SKM-1 (cell line): ENCODE measurements around the gene MIEF1.
"Not testable (repeated sequence)": the region's sequence is repeated elsewhere in the genome, so short reads cannot be mapped to it uniquely, and the experiment has no call there.

Experiments used
- DNase-seq: peaks from one replicate; lab custom pipeline; 2025; ENCODE audit not compliant: unreplicated experiment; lab: John Stamatoyannopoulos, UW

The MIEF1 gene

DNA sequence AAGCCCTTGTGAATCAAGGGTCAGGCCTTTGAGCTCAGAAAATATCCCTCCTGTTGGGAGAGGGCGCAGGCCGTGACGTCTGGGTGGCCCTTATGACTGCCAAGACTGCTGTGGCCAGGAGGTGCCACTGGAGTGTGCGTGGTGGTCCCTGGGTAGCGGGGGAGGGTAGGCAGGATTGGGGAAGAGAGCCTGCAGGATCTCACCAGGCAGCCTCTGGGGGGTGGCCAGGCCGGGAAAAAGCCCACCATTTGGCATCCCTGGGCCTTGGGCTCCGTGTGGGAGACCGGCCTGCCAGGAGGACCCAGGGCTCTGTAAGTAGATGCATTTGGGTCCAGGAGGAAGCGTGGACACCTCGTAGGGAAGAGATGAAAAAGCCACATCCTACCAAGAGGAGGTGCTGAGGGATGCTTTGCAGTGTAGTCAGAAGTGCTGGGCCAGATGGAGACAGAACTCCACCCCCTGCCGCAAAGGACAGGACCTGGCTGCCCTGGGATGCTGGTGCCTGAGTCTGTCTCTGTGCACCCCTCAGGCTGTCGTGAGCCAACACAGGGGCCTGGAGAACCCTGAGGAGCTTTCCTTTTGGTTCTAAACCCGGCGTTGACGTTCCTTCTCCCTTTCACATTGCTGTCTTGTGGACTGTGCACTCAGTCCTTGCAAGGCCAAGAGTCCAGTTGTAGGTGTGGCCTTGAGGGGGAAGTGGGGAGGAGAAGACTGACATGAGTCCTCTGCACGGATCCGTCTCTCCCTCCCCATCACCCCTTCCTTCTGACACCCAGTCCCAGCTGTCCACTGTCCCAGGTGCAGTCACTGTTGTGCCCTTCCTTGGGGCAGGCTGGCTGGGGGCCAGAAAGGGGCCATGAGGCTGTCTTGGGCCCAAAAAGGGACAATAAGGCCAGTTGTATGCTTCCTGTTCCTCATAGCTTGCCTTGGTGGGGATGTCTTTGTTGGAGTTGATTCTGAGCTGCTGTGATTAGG lies 12.7 kb upstream of the MIEF1 start:
- DNase-seq: no peak

DNA sequence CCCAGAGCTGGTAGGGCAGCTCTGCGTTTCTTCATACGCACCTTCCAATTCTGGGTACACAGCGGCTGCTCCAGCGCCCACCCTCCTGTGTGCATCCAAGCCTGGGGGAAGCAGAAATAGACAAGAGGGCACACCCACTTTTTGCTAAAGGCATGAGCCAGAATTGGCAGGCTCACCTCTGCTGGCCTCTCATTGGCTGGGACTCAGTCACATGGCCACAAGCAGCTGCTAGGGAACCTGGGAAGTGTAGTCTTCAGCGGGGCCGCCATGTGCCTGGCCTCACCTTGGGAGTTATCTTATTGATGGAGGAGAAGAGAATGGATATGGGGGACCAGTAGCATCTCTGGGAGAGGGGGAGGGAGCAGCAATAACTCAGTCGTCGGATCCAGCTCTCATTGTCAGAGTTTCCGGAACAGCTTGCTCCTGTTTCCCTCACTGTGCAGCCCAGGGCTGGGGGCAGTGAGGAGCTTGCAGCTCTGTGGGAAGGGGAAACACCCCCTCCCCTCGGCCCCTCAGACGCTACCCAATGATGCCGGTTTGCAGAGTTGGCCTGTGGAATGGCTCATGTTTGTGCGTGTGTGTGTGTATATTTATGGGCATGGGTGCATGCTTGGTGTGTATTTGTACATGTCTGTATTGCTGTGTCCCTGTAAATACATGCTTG lies 11.8 kb upstream of the MIEF1 start:
- peak; percentile 82 for DNase-seq

DNA sequence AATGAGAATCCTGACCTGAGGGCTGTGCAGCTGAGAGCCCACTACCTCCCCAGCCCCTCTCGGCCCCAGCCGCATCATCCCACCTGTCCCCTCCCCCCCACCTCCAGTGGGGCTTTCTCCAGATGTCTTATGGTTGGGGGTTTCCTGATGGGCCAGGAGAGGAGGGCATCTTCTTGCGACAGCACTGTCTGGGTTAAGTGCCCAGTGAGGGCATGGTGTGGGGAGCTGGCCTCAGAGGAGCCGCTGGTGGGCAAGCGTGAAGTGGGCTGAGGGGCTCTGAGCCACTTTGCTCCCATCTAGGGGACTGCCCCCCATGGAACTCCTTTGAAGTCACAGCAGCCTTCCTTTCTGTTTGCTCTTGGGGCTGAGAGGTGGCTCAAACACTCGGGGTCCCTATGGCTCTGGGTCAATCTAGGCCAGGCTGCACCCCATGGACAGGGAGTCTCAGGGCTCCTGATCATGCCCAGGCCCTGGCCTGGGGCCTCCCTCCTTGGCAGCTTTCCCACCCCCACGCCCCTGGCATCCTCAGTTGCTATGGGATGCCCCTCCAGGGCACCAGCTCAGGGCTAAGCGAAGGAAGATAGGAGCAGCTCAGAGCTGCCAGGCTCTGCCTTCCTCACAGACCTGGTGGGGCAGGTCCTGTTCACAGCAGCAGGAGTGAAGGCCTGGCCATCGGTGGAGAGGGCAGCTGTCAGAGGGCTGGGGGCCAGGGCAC lies 11.0 kb upstream of the MIEF1 start:
- DNase-seq: no peak

GRCh38 chr22:39491696-39492095 lies 10.4 kb upstream of the MIEF1 start:
- no peak for DNase-seq

DNA sequence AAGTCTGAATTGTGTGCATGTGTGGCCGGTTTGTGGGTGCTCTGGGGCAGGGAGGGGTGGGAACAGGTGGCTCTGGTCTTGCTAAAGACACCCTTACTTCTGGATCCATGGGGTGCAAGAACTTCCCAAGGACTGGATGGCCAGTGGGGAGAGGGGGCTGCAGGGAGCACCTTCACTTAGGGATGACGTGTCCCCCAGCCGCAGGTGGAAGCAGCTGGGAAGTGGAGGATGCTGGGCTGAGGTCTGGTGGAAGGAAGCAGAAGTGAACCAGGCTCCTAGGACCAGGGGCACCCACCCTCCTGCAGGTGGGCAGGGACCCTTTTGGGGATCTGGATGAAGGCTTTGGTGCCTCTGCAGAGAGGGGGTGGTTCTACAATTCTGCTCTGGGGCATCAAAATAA lies 9.9 kb upstream of the MIEF1 start:
- no peak for DNase-seq

DNA sequence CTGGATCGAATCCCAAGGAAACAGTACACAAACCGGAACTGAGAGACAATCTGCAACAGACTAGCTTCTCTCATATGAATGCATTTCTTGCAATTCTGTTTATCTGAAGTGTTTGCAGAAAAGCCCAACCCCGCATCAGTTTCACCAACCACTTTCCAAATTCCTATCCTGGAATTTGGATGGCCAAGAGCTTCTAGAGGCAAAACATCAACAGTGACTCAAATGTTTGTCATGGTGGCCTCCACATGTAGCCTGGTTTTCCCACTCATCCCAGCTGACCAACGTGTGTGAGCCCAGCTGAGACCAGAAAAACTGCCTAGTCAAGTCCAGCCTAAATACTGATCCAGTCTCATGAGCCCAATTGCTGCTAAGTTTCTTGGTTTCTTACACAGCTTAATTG lies 8.3 kb upstream of the MIEF1 start:
- DNase-seq: no peak

GRCh38 chr22:39494471-39495120 lies 7.5 kb upstream of the MIEF1 start:
- DNase-seq: no peak

DNA sequence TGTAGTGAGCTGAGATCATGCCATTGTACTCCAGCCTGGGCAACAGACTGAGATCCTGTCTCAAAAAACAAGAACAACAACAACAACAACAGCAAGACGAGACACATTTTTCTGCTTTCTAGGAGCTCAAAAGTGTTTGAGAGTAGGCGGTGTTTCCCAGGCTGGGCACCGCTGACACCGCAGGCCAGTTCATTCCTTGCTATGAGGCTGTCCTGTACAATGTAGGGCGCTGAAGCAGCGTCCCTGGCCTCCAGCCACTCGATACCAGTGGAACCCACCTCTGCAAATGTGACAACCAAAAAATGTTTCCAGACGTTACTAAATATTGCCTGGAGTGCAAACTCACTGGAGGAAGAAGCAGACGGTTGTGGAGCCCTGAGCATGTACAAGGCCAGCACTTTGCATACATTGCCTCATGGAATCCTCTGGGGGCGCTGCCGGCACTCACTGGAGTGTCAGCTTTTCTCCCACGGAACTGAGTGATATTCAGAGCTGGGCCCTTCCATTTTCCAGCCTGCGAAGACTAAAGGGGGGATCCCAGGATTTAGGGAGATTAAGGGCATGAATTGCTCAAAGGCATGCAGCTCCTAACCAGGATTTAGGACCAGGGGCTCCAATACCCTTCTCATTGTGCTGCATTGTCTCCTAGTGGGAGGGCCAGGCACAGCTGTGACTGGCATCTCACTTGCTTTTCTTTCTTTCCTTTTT lies 5.8 kb upstream of the MIEF1 start:
- DNase-seq: peak; percentile 64

DNA sequence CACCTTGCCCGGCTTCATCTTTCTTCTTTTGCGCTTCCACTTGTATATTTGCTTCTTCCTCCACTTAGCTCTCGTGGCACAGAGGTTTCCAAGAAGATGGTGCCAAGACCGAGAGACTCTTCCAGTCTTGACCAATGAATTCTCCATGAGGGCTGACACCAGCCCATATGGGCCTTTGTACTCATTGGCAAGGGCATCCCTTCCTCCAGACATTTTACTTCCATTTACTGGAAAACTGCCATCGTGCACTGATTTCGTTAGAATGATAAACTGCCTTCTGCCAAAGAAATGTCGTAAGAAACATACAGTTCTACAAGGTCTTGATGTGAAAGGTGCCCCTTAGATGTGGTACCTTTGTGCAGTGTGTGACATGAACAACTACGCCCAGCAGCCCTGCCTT lies 4.7 kb upstream of the MIEF1 start:
- DNase-seq: no peak

DNA sequence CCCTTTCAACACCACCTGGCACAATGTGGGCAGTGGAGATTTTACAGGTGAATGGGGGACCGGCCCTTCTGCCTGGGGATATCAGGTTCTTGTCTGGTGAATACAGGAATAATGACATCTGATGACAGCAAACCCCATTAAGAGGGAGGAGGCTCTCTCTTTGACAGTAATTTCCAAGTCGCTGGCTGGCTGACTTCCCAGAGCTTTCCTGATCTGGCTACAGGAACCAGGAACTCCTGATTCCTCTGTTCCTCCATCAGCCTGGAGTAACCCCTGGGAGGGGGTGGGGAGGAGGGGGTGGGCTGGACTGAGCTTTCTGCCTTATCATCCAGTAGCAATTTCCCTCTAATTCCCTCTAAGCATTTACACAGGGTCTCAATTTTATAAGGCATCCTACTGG lies 3.7 kb upstream of the MIEF1 start:
- no peak for DNase-seq

- no peak for DNase-seq
Observed at GRCh38 chr22:39498802-39499201, 3.3 kb upstream of the MIEF1 start.

- DNase-seq: no peak
Observed at GRCh38 chr22:39500101-39500500, 2.0 kb upstream of the MIEF1 start.

- DNase-seq: no peak
Observed at GRCh38 chr22:39501644-39502108, 414 bp upstream of the MIEF1 start.

DNA sequence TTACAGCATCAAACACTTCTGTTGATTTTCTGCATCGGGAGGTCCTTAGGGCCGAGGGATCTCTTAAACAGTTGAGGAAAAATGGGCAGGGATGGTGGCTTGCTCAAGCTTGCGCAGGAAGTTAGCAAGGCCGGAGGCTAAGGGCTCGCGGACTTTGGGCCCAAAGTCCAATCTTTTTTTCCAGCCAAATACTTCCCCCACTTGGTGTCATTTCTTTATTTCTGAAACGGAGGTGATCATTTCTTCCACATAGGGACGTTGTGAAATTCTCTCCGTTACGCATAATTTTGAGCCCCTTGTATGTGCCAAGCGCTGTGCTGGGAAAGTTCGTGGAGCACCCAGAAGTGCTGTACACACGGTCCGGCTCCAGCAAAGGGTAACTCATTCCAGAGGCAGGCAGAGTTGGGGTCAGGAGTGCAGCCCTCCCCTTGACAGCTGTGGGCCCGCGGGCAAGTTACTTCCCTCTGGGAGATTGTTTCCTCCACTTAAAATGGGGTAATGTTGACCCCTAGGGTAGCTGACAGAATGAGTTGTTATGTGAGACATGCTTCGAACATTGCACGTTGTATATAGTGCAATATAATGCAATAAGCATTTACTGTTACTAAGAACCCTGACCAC lies 809 bp downstream of the MIEF1 start:
- DNase-seq: no peak

GRCh38 chr22:39503630-39504029 lies 1.5 kb downstream of the MIEF1 start:
- DNase-seq: no peak

- no peak for DNase-seq
Observed at GRCh38 chr22:39504071-39504470, 2.0 kb downstream of the MIEF1 start.

DNA sequence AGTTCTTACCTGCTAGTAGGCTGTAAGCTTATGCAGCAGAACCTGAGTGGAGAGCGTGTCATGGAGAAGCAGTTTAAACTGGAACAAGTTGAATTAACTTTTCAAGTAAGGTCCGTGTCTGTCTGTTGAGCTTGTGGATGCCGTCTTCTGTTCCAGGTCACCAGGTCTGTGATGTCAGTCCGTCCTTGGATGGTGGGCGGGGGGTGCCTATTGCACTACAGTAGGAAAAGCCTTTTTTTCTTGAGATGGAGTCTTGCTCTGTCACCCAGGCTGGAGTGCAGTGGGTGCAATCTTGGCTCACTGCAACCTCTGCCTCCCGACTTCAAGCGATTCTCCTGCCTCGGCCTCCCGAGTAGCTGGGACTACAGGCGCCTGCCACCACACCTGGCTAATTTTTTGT lies 4.9 kb downstream of the MIEF1 start:
- not testable (repeated sequence) for DNase-seq

DNA sequence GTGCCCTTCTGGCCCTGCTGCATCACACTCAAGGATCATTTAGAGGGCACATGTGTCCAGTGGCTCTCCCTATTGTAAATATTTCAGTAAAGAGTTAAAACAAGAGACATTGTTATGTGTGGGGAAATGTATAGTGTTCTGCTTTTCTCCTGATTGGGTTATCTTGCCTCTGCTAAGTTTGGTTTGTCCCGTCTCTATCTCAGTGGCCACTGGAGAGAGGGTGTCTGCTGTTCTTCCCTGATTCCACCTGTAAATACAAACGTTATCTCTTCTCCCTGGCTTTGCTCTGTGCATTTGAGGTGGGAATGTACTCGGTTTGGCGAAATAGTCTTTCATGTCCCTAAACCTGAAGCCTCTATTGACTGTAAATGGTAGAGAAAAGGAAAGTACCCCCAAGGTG lies 6.3 kb downstream of the MIEF1 start:
- DNase-seq: no peak

DNA sequence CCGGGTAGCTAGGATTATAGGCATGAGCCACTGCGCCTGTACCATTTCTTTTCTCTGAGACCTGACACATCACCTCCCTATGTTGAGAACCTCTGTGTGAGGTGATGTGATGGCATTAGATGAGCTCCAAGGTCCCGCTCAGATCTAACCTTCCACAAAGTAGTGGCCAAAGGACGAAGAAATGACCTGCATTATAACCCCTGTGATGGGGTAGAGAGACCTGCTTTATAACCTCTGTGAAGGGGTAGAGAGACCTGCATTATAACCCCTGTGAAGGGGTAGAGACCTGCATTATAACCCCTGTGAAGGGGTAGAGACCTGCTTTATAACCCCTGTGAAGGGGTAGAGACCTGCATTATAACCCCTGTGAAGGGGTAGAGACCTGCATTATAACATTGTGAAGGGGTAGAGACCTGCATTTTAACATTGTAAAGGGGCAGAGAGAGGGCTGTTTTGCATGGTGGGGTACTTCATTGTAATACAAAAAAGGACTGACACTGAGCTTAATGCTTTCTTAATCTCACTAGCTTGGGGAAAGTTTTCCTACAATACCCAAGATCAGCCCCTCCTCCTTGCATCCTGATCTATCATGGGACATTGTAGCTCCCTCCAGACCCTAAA lies 8.5 kb downstream of the MIEF1 start:
- DNase-seq: no peak

GRCh38 chr22:39511226-39511625 lies 9.1 kb downstream of the MIEF1 start:
- DNase-seq: no peak
